Stomach (tissue), 9 donors: ENCODE data around the gene RNF19B. TPM values are rescaled to one million over a fixed set of nuclear protein-coding genes. Genes with fewer than 3 reads are reported as not detected.
A peak's percentile ranks its signal among the peaks of the same experiment; 100 is the strongest.

Experiments
- DNase-seq, 2 donors: peaks; one replicate each; pipeline versions ENCODE4 v3.0.0 to v3.0.0-alpha.2; 2013 to 2019
- H3K27ac ChIP-seq, 5 donors: fragments of 200-600 bp in 4 of 5; sonication (generic) in 4 of 5; one replicate each; pipeline ENCODE4 v1.5.1; 2013 to 2019; ENCODE audit warnings: mild to moderate bottlenecking in 1 of 5, moderate library complexity in 1 of 5
- H3K27me3 ChIP-seq, 3 donors: fragments of 200-600 bp; sonication (generic); one replicate each; pipeline ENCODE4 v1.5.1; 2017 to 2019; ENCODE audit warnings: mixed run types in 1 of 3
- H3K36me3 ChIP-seq, 4 donors: fragments of 200-600 bp; sonication (generic); 1 replicate in 3 of 4; 2 replicates in 1 of 4; pipeline ENCODE4 v1.5.1; 2016 to 2019
- H3K4me1 ChIP-seq, 4 donors: fragments of 200-600 bp; sonication (generic); one replicate each; pipeline ENCODE4 v1.5.1; 2016 to 2019
- H3K4me3 ChIP-seq, 4 donors: fragments of 200-600 bp; sonication (generic) in 3 of 4; one replicate each; pipeline ENCODE4 v1.5.1; 2016 to 2019; ENCODE audit warnings: mild to moderate bottlenecking in 1 of 4
- H3K9me3 ChIP-seq, 4 donors: fragments of 200-600 bp; sonication (generic); one replicate each; pipeline ENCODE4 v1.5.1; 2016 to 2019
- EP300 ChIP-seq: sonication (generic); formaldehyde crosslinking; IDR thresholded peaks from one replicate; pipeline ENCODE4 v1.6.1; 2017; ENCODE audit warnings: antibody characterized with exemption
- POLR2A ChIP-seq, 4 donors: fragments of 450-650 bp; IDR thresholded peaks; one replicate each; pipeline ENCODE4 v1.6.1; 2016; ENCODE audit warnings: antibody characterized with exemption in 4 of 4, control low read depth in 2 of 4, mild to moderate bottlenecking in 1 of 4, moderate library complexity in 1 of 4
- POLR2AphosphoS5 ChIP-seq, 3 donors: sonication (generic); formaldehyde crosslinking; IDR thresholded peaks; one replicate each; pipeline ENCODE4 v1.6.1; 2016; ENCODE audit warnings: antibody characterized with exemption in 3 of 3
- WGBS, 5 donors: extraction: QIAGEN DNeasy Blood & Tissue Kit in 3 of 5; methylation state at CpG; one replicate each; pipeline versions ENCODE4 v1.1.5 to v1.1.7; 2013 to 2018; 5-methylcytosine and 5-hydroxymethylcytosine counted together
- intact Hi-C: fragments of 100-400 bp; cut with DNase I; formaldehyde crosslinking; loops from one replicate; pipeline ENCODE4 v1.15.1; 2023; ENCODE audit warnings: low total_unique reads
- polyA plus RNA-seq, 3 donors: library from polyadenylated mRNA; stranded (reverse); fragments of 200-250 nt; gene quantifications; one replicate each; pipeline ENCODE4 v1.2.3, GENCODE V29; 2013
- total RNA-seq, 5 donors: library from RNA; depleted of rRNA; stranded (reverse); fragments of >200 nt; gene quantifications; one replicate each; pipeline versions ENCODE4 v1.1.0 to v1.2.3, GENCODE V29; 2014 to 2016
- TF ChIP-seq, protein P1 (sequence below), 7 experiments: fragments of 450-650 bp in 4 of 7; fragments of 200-600 bp in 3 of 7; sonication (generic) in 3 of 7; IDR thresholded peaks; one replicate each; pipeline ENCODE4 v1.5.1; 2016 to 2019; ENCODE audit warnings: antibody characterized with exemption in 7 of 7, control low read depth in 2 of 7, mild to moderate bottlenecking in 1 of 7
- donor health status: healthy with polysubstance abuse.
- donor health status: Bipolar disorder and iron deficiency.
- donor health status: healthy.

Gene RNF19B
- total and polyA plus RNA-seq, 8 donors = 0.58 to 29.5 (median 9.7) TPM

DNA sequence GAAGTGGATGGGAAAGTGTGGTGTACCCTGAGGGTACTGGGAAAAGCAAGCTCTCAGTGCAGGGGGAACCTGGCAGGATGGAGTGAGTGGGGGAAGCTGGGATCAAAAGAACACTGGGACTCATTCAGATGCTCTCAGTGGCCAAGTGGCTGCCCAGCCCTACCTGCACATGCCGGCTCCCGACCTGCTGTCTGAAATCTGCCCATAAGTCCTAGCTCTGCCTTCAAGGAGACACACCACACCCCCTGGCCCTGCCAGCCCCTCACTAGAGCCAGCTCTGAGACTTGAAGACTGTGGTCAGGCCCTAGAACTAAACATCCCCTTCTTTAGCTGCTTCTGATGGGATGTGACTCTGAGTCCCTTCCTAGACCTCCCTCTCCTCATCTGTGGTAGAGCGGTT, 65.7 kb downstream of the RNF19B start:
- Histone ChIP-seq H3K4me3 (peak overlapping the region in 1 of 4 donors; percentile 74), H3K27ac (no peak overlapping the region), H3K9me3 (no peaks in the 10 kb centered on the region), H3K27me3 (peaks cover 0 to 34% (median 5%) of the 10 kb centered on the region in 3 donors), H3K4me1 (peaks cover 9 to 35% (median 31%) of the 10 kb centered on the region in 4 donors), H3K36me3 (peaks cover 0 to 33% (median 23%) of the 10 kb centered on the region in 4 donors)
- TF ChIP-seq EP300 (no peak), POLR2A (IDR thresholded peaks at IDR 0.05) (no peak), POLR2AphosphoS5 (IDR thresholded peaks at IDR 0.05) (no peak)
- TF ChIP-seq, protein P1, sequence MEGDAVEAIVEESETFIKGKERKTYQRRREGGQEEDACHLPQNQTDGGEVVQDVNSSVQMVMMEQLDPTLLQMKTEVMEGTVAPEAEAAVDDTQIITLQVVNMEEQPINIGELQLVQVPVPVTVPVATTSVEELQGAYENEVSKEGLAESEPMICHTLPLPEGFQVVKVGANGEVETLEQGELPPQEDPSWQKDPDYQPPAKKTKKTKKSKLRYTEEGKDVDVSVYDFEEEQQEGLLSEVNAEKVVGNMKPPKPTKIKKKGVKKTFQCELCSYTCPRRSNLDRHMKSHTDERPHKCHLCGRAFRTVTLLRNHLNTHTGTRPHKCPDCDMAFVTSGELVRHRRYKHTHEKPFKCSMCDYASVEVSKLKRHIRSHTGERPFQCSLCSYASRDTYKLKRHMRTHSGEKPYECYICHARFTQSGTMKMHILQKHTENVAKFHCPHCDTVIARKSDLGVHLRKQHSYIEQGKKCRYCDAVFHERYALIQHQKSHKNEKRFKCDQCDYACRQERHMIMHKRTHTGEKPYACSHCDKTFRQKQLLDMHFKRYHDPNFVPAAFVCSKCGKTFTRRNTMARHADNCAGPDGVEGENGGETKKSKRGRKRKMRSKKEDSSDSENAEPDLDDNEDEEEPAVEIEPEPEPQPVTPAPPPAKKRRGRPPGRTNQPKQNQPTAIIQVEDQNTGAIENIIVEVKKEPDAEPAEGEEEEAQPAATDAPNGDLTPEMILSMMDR (IDR thresholded peaks at IDR 0.05) = no peak
- peak in 1 of 2 donors; percentile 2 for DNase-seq
- intact Hi-C loops = no loop called here
- WGBS, 5 donors = 89 to 98% (median 96%) methylated on average over 3 of the region's 3 CpGs

- Histone ChIP-seq H3K4me1 (peaks cover 18 to 44% (median 36%) of the 10 kb centered on the region in 4 donors), H3K36me3 (peaks cover 0 to 33% (median 23%) of the 10 kb centered on the region in 4 donors), H3K27me3 (peaks cover 0 to 43% (median 14%) of the 10 kb centered on the region in 3 donors), H3K4me3 (no peak overlapping the region), H3K27ac (no peak overlapping the region), H3K9me3 (no peaks in the 10 kb centered on the region)
- no peak for DNase-seq
- 90 to 96% (median 93%) methylated on average over 6 to 9 of the region's 9 CpGs for WGBS, 5 donors
- TF ChIP-seq POLR2A (IDR thresholded peaks at IDR 0.05) = no peak
- TF ChIP-seq, protein P1 (IDR thresholded peaks at IDR 0.05) = no peak
- no peak for TF ChIP-seq POLR2AphosphoS5 (IDR thresholded peaks at IDR 0.05)
- no peak for TF ChIP-seq EP300
- intact Hi-C loops = no loop called here
Measured at GRCh38 chr1:32898056-32898455, 66.6 kb downstream of the RNF19B start.

DNA sequence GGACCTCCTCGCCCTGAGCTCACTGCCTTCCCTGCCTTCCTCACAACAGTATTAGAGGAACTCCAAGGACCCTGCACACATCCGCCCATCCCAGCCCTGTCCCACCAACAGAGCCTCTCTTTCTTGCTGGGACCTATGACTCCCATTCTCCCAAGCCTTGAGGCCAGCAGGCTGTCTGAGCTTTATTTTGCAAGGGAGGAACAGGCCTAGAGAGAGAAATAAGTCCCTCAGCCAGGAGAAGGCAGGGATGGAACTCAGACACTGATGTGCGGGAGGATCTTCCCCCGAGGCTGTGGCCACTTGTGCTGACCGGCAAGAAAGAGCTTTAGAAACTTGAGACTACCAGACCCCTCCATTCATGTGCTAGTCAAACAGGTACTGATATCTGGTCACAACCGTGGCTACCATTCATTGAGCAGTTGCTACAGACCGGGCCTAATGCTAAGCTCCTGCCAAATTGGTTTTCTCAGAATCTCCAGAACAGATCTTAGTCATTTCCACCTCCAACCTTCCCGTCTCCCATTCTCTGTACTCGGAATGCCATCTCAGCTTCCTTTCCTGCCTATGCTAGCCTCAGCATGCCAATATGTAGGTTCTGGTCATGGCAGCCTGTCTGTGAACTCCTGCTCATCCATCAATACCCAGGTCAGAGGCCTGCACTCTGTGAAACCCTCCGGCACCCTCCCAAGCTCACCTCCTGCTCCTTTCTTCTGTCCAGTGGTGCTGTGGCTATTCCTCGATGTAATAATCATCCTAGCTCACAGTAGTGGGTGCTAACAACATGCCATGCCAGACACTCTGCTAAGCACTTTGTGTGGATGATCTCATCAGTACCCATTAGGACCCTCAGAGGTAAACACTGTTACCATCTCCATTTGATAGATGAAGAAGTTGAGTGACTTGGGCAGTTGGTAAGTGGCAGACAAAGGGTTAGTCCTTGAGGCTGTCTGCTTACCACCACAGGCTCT, 67.2 kb downstream of the RNF19B start:
- DNase-seq = peak in 1 of 2 donors; percentile 4
- H3K9me3 ChIP-seq = no peaks in the 10 kb centered on the region
- H3K4me3 ChIP-seq = no peak overlapping the region
- TF ChIP-seq POLR2AphosphoS5 (IDR thresholded peaks at IDR 0.05) (no peak), EP300 (no peak), POLR2A (IDR thresholded peaks at IDR 0.05) (no peak)
- TF ChIP-seq, protein P1 (IDR thresholded peaks at IDR 0.05) = no peak
- H3K27me3 ChIP-seq = peaks cover 0 to 44% (median 19%) of the 10 kb centered on the region in 3 donors
- H3K36me3 ChIP-seq = peaks cover 0 to 33% (median 23%) of the 10 kb centered on the region in 4 donors
- peaks cover 23 to 45% (median 39%) of the 10 kb centered on the region in 4 donors for H3K4me1 ChIP-seq
- H3K27ac ChIP-seq = no peak overlapping the region
- WGBS, 5 donors = 76 to 83% (median 79%) methylated on average over 11 of the region's 11 CpGs
- intact Hi-C loops = no loop called here

DNA sequence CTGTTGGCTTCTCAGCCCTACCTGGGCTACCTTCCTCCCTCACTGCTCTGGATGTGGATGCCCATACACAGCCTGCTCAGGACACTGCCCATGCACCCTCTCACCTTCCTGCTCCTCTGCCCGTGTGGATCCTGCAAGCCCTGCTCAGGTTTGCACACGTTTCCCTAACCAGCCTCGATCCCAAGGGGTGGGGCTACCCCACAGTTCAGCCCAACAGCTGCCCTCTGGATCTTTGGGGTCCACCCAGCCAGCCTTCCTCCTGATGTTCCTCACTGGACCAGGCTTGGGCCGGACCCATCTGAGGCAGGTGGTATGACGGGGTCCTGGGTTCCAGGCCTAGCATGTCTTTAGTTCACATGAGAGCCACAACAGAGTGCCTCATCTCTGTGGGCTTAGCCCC, 68.2 kb downstream of the RNF19B start:
- no peak overlapping the region for H3K4me3 ChIP-seq

More for the DNA sequence above, 68.2 kb downstream of the RNF19B start:
- Histone ChIP-seq H3K27me3 (peaks cover 0 to 44% (median 19%) of the 10 kb centered on the region in 3 donors), H3K4me1 (peaks cover 23 to 36% (median 33%) of the 10 kb centered on the region in 4 donors), H3K36me3 (peaks cover 0 to 33% (median 23%) of the 10 kb centered on the region in 4 donors), H3K27ac (no peak overlapping the region), H3K9me3 (no peaks in the 10 kb centered on the region)
- DNase-seq = peak in 1 of 2 donors; percentile 1
- 69 to 76% (median 71%) methylated on average over 5 of the region's 5 CpGs for WGBS, 5 donors
- intact Hi-C loops = no loop called here
- no peak for TF ChIP-seq POLR2AphosphoS5 (IDR thresholded peaks at IDR 0.05)
- no peak for TF ChIP-seq POLR2A (IDR thresholded peaks at IDR 0.05)
- TF ChIP-seq EP300 = no peak
- TF ChIP-seq, protein P1 (IDR thresholded peaks at IDR 0.05) = no peak
